OCI-LY3 (cell line): ENCODE measurements around the gene COL4A2.

ENCODE experiments used
- H2AFZ ChIP-seq: fragments of 200-600, 300-600 bp; shearing (Covaris generic); 2 replicates; pipeline ENCODE4 v1.6.0; 2014; ENCODE audit warnings: antibody characterized with exemption, low read depth, low read length
- H3K27ac ChIP-seq: fragments of 200-600, 300-600 bp; sonication (generic); 2 replicates; pipeline ENCODE4 v1.5.1; 2014; ENCODE audit warnings: mild to moderate bottlenecking, low read length, moderate library complexity, mixed read lengths
- H3K27me3 ChIP-seq: fragments of 200-600, 300-600 bp; sonication (generic); 2 replicates; pipeline ENCODE4 v1.6.1; 2014; ENCODE audit warnings: low read depth, low read length, mixed read lengths
- H3K36me3 ChIP-seq: fragments of 200-600, 300-600 bp; sonication (generic); replicated peaks from 2 replicates; pipeline ENCODE3; 2014; ENCODE audit warnings: low read depth, low read length, mixed read lengths
- H3K4me1 ChIP-seq: fragments of 300-600, 200-600 bp; sonication (generic); 2 replicates; pipeline ENCODE4 v1.6.1; 2014; ENCODE audit warnings: low read length, mixed read lengths
- H3K4me2 ChIP-seq: fragments of 200-600, 300-600 bp; sonication (generic); 2 replicates; pipeline ENCODE4 v1.6.1; 2014; ENCODE audit warnings: low read length, mixed read lengths
- H3K4me3 ChIP-seq: fragments of 300-600, 200-600 bp; sonication (generic); 2 replicates; pipeline ENCODE4 v1.5.1; 2014; ENCODE audit warnings: antibody characterized with exemption, mild to moderate bottlenecking, low read length, moderate library complexity
- H3K79me2 ChIP-seq: fragments of 300-600, 200-600 bp; shearing (Covaris generic); 2 replicates; pipeline ENCODE4 v1.6.1; 2014; ENCODE audit warnings: mild to moderate bottlenecking, low read length, mixed read lengths
- H3K9ac ChIP-seq: fragments of 300-600, 200-600 bp; shearing (Covaris generic); 2 replicates; pipeline ENCODE4 v1.6.0; 2014; ENCODE audit warnings: mild to moderate bottlenecking, low read length, moderate library complexity
- H3K9me3 ChIP-seq: fragments of 200-600, 300-600 bp; shearing (Covaris generic); 2 replicates; pipeline ENCODE4 v1.6.1; 2014; ENCODE audit warnings: low read length, mixed read lengths; ENCODE audit not compliant: insufficient read depth
- H4K20me1 ChIP-seq: fragments of 200-600, 300-600 bp; sonication (generic); 2 replicates; pipeline ENCODE4 v1.6.1; 2016; ENCODE audit warnings: low read length, mixed read lengths; ENCODE audit not compliant: insufficient read depth
- CTCF ChIP-seq: fragments of 200-600, 300-600 bp; sonication (generic); IDR thresholded peaks from 2 replicates; pipeline ENCODE4 v1.5.1; 2014; ENCODE audit warnings: antibody characterized with exemption, low read length, low read depth
- EZH2phosphoT487 ChIP-seq: fragments of 200-600 bp; shearing (Covaris generic); IDR thresholded peaks from 2 replicates; pipeline ENCODE4 v1.6.1; 2018; ENCODE audit warnings: antibody characterized with exemption, mixed run types, low read depth

COL4A2 gene

GRCh38 chr13:110396476-110396875 lies 89.4 kb downstream of the COL4A2 start:
- no peak overlapping the region for H3K4me3 ChIP-seq
- no peaks in the 10 kb centered on the region for H4K20me1 ChIP-seq
- no peak overlapping the region for H3K4me2 ChIP-seq
- no peak overlapping the region for H3K9ac ChIP-seq
- no peak overlapping the region for H3K27ac ChIP-seq
- H3K27me3 ChIP-seq, result peaks cover 62% of the 10 kb centered on the region
- H3K36me3 ChIP-seq, result no peaks in the 10 kb centered on the region
- TF ChIP-seq EZH2phosphoT487 (no peak), CTCF (no peak)
- no peaks in the 10 kb centered on the region for H3K9me3 ChIP-seq
- no peak overlapping the region for H2AFZ ChIP-seq
- no peaks in the 10 kb centered on the region for H3K79me2 ChIP-seq
- H3K4me1 ChIP-seq, result no peaks in the 10 kb centered on the region

GRCh38 chr13:110396913-110397381 lies 89.9 kb downstream of the COL4A2 start:
- Histone ChIP-seq H3K9me3 (no peaks in the 10 kb centered on the region), H3K9ac (no peak overlapping the region), H3K27ac (no peak overlapping the region), H2AFZ (no peak overlapping the region), H3K4me2 (no peak overlapping the region), H3K4me1 (no peaks in the 10 kb centered on the region), H3K4me3 (no peak overlapping the region), H3K79me2 (no peaks in the 10 kb centered on the region), H4K20me1 (no peaks in the 10 kb centered on the region), H3K36me3 (no peaks in the 10 kb centered on the region), H3K27me3 (peaks cover 67% of the 10 kb centered on the region)
- TF ChIP-seq CTCF (no peak), EZH2phosphoT487 (no peak)

- H3K9me3 ChIP-seq, result no peaks in the 10 kb centered on the region
- H4K20me1 ChIP-seq, result no peaks in the 10 kb centered on the region
- H3K4me3 ChIP-seq, result no peak overlapping the region
- TF ChIP-seq CTCF, result no peak
- no peak for TF ChIP-seq EZH2phosphoT487
- no peak overlapping the region for H3K27ac ChIP-seq
- H3K9ac ChIP-seq, result no peak overlapping the region
- H3K79me2 ChIP-seq, result no peaks in the 10 kb centered on the region
- H3K27me3 ChIP-seq, result peaks cover 73% of the 10 kb centered on the region
- no peak overlapping the region for H2AFZ ChIP-seq
- no peaks in the 10 kb centered on the region for H3K36me3 ChIP-seq
- no peaks in the 10 kb centered on the region for H3K4me1 ChIP-seq
- H3K4me2 ChIP-seq, result no peak overlapping the region
Measured at GRCh38 chr13:110397436-110398115, 90.5 kb downstream of the COL4A2 start.

GRCh38 chr13:110398564-110399507 lies 91.8 kb downstream of the COL4A2 start:
- Histone ChIP-seq H3K9ac (no peak overlapping the region), H2AFZ (no peak overlapping the region), H3K4me3 (no peak overlapping the region), H4K20me1 (no peaks in the 10 kb centered on the region), H3K4me1 (no peaks in the 10 kb centered on the region), H3K36me3 (no peaks in the 10 kb centered on the region), H3K27ac (no peak overlapping the region), H3K79me2 (no peaks in the 10 kb centered on the region), H3K27me3 (peaks cover 73% of the 10 kb centered on the region), H3K9me3 (no peaks in the 10 kb centered on the region), H3K4me2 (no peak overlapping the region)
- TF ChIP-seq EZH2phosphoT487, result no peak
- TF ChIP-seq CTCF, result no peak
